ENCODE data around the gene RBBP8NL. TPM values are rescaled to one million over a fixed set of nuclear protein-coding genes. Genes with fewer than 3 reads are reported as not detected.

The RBBP8NL gene
- total and polyA plus RNA-seq, 2 of the 8 experiments (the other 6 are each of a cell fraction or from before 2014, with no cell fraction given): 0.43 to 0.48 TPM

DNA sequence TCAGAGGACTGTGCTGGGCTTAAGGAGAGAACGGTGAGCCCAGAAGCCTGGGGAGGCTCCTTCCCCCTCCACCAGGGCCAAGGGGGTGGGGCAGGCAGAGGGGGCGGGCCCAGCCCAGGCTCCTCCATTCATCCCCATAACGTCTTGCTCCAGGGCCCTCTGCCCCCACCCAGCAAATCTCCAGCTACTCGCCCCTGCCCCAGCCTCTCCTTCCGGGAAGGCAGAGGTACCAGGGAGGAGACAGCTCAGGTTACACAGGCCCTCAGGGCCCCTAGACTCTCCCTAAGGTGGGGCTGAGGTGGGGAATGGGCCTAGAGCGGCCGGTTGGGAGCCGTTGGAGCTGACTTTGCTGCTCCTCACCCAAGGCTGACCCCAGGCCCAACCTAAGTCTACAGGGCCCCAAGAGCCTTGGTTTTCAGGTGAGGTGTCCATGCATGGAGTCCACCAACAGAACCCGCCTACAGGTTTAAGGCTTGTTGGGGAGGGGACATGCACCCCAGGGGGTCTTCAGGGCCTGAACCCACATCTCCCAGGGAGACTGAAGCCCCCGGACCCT is 61.4 kb downstream of the RBBP8NL start (continued):
- no peak for TF ChIP-seq TCF12 (IDR thresholded peaks at IDR 0.05; ENCODE audit: low read depth, low read length)

All from H1 (cell line).